Psoas muscle (tissue), 8 donors: ENCODE measurements around the gene PAQR4. TPM values are rescaled to one million over a fixed set of nuclear protein-coding genes. Genes with fewer than 3 reads are reported as not detected.
"Not testable (repeated sequence)": the region's sequence is repeated elsewhere in the genome, so short reads cannot be mapped to it uniquely, and the experiment has no call there.

Experiments used
- ATAC-seq, 4 donors: fragments of 200-7000 bp; cut with Tn5 transposase; one replicate each; pipeline ENCODE4 v1.9.1; 2020; ENCODE audit warnings: moderate library complexity in 3 of 4, mild to moderate bottlenecking in 2 of 4
- DNase-seq, 2 donors: peaks; one replicate each; pipeline ENCODE4 v3.0.0-alpha.2; 2020
- H3K27ac ChIP-seq: fragments of 200-600 bp; one replicate; pipeline ENCODE4 v1.8.0; 2022
- H3K27me3 ChIP-seq, 3 donors: fragments of 200-600 bp in 1 of 3; one replicate each; pipeline versions ENCODE4 v1.6.1 to v1.8.0; 2013 to 2022; ENCODE audit warnings: low read length in 2 of 3, mild to moderate bottlenecking in 2 of 3, moderate library complexity in 1 of 3; ENCODE audit not compliant: insufficient read depth in 3 of 3
- H3K36me3 ChIP-seq, 2 donors: fragments of 200-600 bp in 1 of 2; one replicate each; pipeline versions ENCODE4 v1.6.1 to v1.8.0; 2013 to 2022; ENCODE audit warnings: low read depth in 1 of 2, mild to moderate bottlenecking in 1 of 2, moderate library complexity in 1 of 2; ENCODE audit not compliant: insufficient read depth in 1 of 2
- H3K4me1 ChIP-seq: fragments of 200-600 bp; one replicate; pipeline ENCODE4 v1.8.0; 2022
- H3K4me3 ChIP-seq: fragments of 200-600 bp; one replicate; pipeline ENCODE4 v1.8.0; 2022; ENCODE audit warnings: mild to moderate bottlenecking
- H3K9me3 ChIP-seq: fragments of 200-600 bp; one replicate; pipeline ENCODE4 v1.8.0; 2022
- CTCF ChIP-seq: fragments of 200-600 bp; IDR thresholded peaks from one replicate; pipeline ENCODE4 v1.8.0; 2022; ENCODE audit warnings: antibody characterized with exemption
- WGBS, 3 donors: extraction: QIAGEN DNeasy Blood & Tissue Kit; methylation state at CpG; one replicate each; pipeline versions ENCODE4 v1.1.6 to v1.1.7; 2013; 5-methylcytosine and 5-hydroxymethylcytosine counted together
- intact Hi-C, 2 donors: fragments of 100-400 bp; cut with DNase I; formaldehyde crosslinking; loops; one replicate each; pipeline versions ENCODE4 v1.11.0 to v1.14.2; 2022
- polyA plus RNA-seq, 3 donors: library from polyadenylated mRNA; stranded (reverse); fragments of 200-250 nt; gene quantifications; one replicate each; pipeline ENCODE4 v1.2.3, GENCODE V29; 2013
- total RNA-seq, 4 donors: library from RNA; stranded (reverse); fragmentation: NEBNext Ultra II Directional in 2 of 4; extraction: Animal tissue kit (Norgen Biotek cat#: 25700) in 2 of 4; gene quantifications; one replicate each; pipeline versions ENCODE4 v1.2.1 to v1.2.4, GENCODE V29; 2021 to 2023
- donor health status: healthy with polysubstance abuse.
- donor health status: DM: no; HTN: no; CAD: no; lungs with moderate emphysema.
- donor health status: Bipolar disorder and iron deficiency.
- donor health status: healthy.
- donor health status: DM: yes; HTN: yes; CAD: no.
- donor health status: DM: no; HTN: no; CAD: no.
- donor health status: DM: no; HTN: no; CAD: no.
- donor health status: DM: yes; HTN: yes; CAD: no.

PAQR4 gene
- total and polyA plus RNA-seq, 7 donors: 4.6 to 26.1 (median 12.3) TPM

- intact Hi-C loops: no loop called here
- no peak for ATAC-seq
Observed at GRCh38 chr16:2925951-2926649, 43.0 kb upstream of the PAQR4 start.

DNA sequence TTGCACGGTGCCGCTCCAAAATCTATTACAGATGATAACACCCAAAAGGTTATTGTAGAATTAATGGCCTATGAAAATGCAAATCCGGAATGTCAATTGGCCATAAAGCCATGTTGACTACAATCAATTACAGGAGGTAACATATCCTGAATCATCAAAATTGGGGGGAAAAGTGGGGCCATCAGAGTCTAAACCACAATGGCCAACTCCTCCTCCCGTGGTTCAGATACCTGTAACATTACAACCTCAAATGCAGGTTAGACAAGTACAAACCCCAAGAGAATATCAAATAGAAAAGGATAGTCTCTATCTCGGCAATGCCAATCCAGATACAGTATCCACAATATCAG is 42.5 kb upstream of the PAQR4 start:
- DNase-seq (no peak), ATAC-seq (no peak)
- no peaks in the 10 kb centered on the region for H3K9me3 ChIP-seq
- H3K36me3 ChIP-seq: peaks cover 0 to 52% of the 10 kb centered on the region in 2 donors
- intact Hi-C loops: no loop called here
- no peaks in the 10 kb centered on the region for H3K27me3 ChIP-seq
- TF ChIP-seq CTCF: no peak
- no peak overlapping the region for H3K27ac ChIP-seq
- 54 to 68% (median 55%) methylated on average over 5 of the region's 5 CpGs for WGBS, 3 donors
- peaks cover 6% of the 10 kb centered on the region for H3K4me1 ChIP-seq
- H3K4me3 ChIP-seq: peak overlapping the region; percentile 36

More at GRCh38 chr16:2925951-2926649, 43.0 kb upstream of the PAQR4 start:
- Histone ChIP-seq H3K27ac (no peak overlapping the region), H3K4me1 (peaks cover 6% of the 10 kb centered on the region), H3K4me3 (no peak overlapping the region), H3K9me3 (no peaks in the 10 kb centered on the region), H3K36me3 (peaks cover 0 to 51% of the 10 kb centered on the region in 2 donors), H3K27me3 (no peaks in the 10 kb centered on the region)
- DNase-seq: no peak
- TF ChIP-seq CTCF: no peak
- 57 to 63% (median 63%) methylated on average over 8 to 9 of the region's 9 CpGs for WGBS, 3 donors

GRCh38 chr16:2927010-2927646 is 42.0 kb upstream of the PAQR4 start:
- Histone ChIP-seq H3K9me3 (no peaks in the 10 kb centered on the region), H3K36me3 (peaks cover 0 to 47% of the 10 kb centered on the region in 2 donors), H3K27me3 (no peaks in the 10 kb centered on the region), H3K4me1 (peaks cover 6% of the 10 kb centered on the region), H3K4me3 (peak overlapping the region; percentile 36), H3K27ac (no peak overlapping the region)
- peak; percentile 90 to 97 (median 94) for ATAC-seq
- 5 to 9% (median 6%) methylated on average over 19 of the region's 19 CpGs for WGBS, 3 donors
- intact Hi-C loops: no loop called here
- peak; percentile 84 to 91 for DNase-seq
- peak; percentile 98 for TF ChIP-seq CTCF

DNA sequence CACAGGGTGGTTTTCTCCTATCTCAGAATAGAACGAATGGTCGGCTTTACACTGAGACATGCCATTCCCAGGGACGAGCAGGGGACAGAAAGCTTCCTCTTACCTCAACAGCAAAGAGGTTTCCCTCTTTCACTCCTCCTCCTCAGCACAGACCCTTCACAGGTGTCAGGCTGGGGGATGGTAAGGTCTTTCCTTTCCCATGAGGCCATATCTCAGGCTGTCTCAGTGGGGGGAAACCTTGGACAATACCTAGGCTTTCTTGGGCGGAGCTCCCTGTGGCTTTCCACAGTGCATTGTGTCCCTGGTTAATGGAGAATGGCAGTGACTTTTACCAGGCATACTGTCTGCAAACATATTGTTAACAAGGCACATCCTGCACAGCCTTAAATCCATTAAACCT is 41.0 kb upstream of the PAQR4 start:
- H3K4me1 ChIP-seq, ATAC-seq, H3K4me3 ChIP-seq, H3K27ac ChIP-seq, intact Hi-C loops, DNase-seq, H3K27me3 ChIP-seq, H3K9me3 ChIP-seq: not testable (repeated sequence)
- peaks cover 0 to 48% of the 10 kb centered on the region in 2 donors for H3K36me3 ChIP-seq
- 77 to 84% (median 78%) methylated on average over 4 of the region's 4 CpGs for WGBS, 3 donors

- Histone ChIP-seq H3K27me3 (no peaks in the 10 kb centered on the region), H3K36me3 (peaks cover 0 to 50% of the 10 kb centered on the region in 2 donors), H3K4me1 (peaks cover 6% of the 10 kb centered on the region), H3K9me3 (no peaks in the 10 kb centered on the region), H3K27ac (no peak overlapping the region), H3K4me3 (no peak overlapping the region)
- WGBS, 3 donors: 72 to 91% (median 83%) methylated on average over 11 of the region's 11 CpGs
- no peak for ATAC-seq
- no peak for DNase-seq
- TF ChIP-seq CTCF: no peak
- intact Hi-C loops: no loop called here
Observed at GRCh38 chr16:2928796-2929195, 40.4 kb upstream of the PAQR4 start.
